ENCODE data around the gene TP53I11. TPM values are rescaled to one million over a fixed set of nuclear protein-coding genes. Genes with fewer than 3 reads are reported as not detected.

The TP53I11 gene
- total RNA-seq, 1 experiment from 2014 or later, result 11.1 TPM

GRCh38 chr11:44912270-44912987, 38.3 kb downstream of the TP53I11 start:
- no peak for DNase-seq (ENCODE audit: low read depth)

- peak; percentile 68 for DNase-seq (ENCODE audit: low read depth)
Measured at GRCh38 chr11:44911029-44911814, 39.5 kb downstream of the TP53I11 start.

- no peak for DNase-seq (ENCODE audit: low read depth)
Measured at GRCh38 chr11:44910591-44910990, 40.1 kb downstream of the TP53I11 start.

- DNase-seq (ENCODE audit: low read depth), result no peak
Measured at GRCh38 chr11:44909557-44909956, 41.1 kb downstream of the TP53I11 start.

- DNase-seq (ENCODE audit: low read depth), result no peak
Measured at GRCh38 chr11:44906649-44907048, 44.0 kb downstream of the TP53I11 start.

GRCh38 chr11:44905131-44905866, 45.4 kb downstream of the TP53I11 start:
- no peak for DNase-seq (ENCODE audit: low read depth)

- DNase-seq (ENCODE audit: low read depth), result no peak
Measured at GRCh38 chr11:44904261-44905020, 46.2 kb downstream of the TP53I11 start.

GRCh38 chr11:44903518-44903917, 47.2 kb downstream of the TP53I11 start:
- no peak for DNase-seq (ENCODE audit: low read depth)

- no peak for DNase-seq (ENCODE audit: low read depth)
Measured at GRCh38 chr11:44903035-44903434, 47.6 kb downstream of the TP53I11 start.

- no peak for DNase-seq (ENCODE audit: low read depth)
Measured at GRCh38 chr11:44901786-44902185, 48.9 kb downstream of the TP53I11 start.

GRCh38 chr11:44901120-44901633, 49.5 kb downstream of the TP53I11 start:
- no peak for DNase-seq (ENCODE audit: low read depth)

- peak; percentile 74 for DNase-seq (ENCODE audit: low read depth)
Measured at GRCh38 chr11:44899959-44900358, 50.7 kb downstream of the TP53I11 start.

- DNase-seq (ENCODE audit: low read depth), result peak; percentile 26
Measured at GRCh38 chr11:44893846-44894617, 56.7 kb downstream of the TP53I11 start.

- DNase-seq (ENCODE audit: low read depth), result no peak
Measured at GRCh38 chr11:44893308-44893822, 57.3 kb downstream of the TP53I11 start.

GRCh38 chr11:44892843-44893242, 57.8 kb downstream of the TP53I11 start:
- DNase-seq (ENCODE audit: low read depth), result no peak

- peak; percentile 46 for DNase-seq (ENCODE audit: low read depth)
Measured at GRCh38 chr11:44889266-44889665, 61.4 kb downstream of the TP53I11 start.

- no peak for DNase-seq (ENCODE audit: low read depth)
Measured at GRCh38 chr11:44887636-44888035, 63.0 kb downstream of the TP53I11 start.

GRCh38 chr11:44886790-44887140, 63.9 kb downstream of the TP53I11 start:
- DNase-seq (ENCODE audit: low read depth), result peak; percentile 37

GRCh38 chr11:44885919-44886789, 64.5 kb downstream of the TP53I11 start:
- DNase-seq (ENCODE audit: low read depth), result no peak
